SHP77 (cell line): ENCODE results near the gene RELL2.

Experiments
- DNase-seq, 2 experiments: peaks; one replicate each; lab custom pipeline; 2025; lab: John Stamatoyannopoulos, UW

RELL2 gene

DNA sequence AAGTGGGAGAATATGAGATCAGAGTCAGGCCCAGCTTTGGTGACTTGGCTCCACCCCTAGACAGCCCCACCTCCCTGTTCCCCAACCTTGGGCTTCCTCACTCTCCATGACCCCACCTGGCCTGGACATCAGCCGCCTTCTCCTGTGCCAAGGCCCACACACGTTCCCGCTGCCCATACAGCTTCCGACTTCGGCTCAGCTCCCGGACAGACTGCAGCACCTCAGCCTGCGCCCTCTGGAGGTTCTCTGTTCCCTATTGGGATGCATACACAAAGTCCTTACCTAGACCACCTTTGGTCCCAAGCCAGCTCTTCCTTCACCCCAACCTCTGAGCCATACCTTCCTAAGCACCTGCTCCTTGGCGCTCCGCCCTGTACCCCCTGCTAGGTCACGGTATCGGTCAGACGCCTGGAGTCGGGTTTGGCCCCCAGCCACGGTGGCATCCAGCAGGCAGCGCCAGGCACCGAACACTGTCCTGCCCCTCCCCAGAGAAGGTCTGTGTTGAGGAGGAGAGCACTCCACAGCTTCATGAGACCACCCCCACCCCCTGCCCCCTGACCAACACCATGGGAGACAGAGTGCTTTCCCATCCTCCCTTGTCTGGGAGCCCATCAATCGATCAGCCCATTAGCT, 12.4 kb downstream of the RELL2 start:
- no peak for DNase-seq

DNA sequence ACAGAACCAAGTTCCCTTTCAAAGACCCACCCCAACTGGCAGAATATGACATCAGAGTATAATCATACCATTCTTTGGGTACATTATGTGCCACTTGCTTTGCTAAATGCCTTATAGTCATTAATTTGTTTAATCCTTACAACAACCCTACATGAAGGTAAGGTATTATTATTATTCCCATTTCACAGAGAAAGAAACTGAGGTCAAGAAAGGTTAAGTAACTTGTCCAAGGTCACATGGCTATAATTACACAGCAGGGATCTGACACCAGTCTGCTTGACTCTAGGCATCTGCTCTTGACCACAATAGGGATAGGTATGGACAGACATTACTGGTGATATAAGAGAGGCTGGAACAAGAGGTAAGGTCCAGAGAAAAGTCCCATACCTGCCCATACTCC, 13.2 kb downstream of the RELL2 start:
- DNase-seq = no peak

DNA sequence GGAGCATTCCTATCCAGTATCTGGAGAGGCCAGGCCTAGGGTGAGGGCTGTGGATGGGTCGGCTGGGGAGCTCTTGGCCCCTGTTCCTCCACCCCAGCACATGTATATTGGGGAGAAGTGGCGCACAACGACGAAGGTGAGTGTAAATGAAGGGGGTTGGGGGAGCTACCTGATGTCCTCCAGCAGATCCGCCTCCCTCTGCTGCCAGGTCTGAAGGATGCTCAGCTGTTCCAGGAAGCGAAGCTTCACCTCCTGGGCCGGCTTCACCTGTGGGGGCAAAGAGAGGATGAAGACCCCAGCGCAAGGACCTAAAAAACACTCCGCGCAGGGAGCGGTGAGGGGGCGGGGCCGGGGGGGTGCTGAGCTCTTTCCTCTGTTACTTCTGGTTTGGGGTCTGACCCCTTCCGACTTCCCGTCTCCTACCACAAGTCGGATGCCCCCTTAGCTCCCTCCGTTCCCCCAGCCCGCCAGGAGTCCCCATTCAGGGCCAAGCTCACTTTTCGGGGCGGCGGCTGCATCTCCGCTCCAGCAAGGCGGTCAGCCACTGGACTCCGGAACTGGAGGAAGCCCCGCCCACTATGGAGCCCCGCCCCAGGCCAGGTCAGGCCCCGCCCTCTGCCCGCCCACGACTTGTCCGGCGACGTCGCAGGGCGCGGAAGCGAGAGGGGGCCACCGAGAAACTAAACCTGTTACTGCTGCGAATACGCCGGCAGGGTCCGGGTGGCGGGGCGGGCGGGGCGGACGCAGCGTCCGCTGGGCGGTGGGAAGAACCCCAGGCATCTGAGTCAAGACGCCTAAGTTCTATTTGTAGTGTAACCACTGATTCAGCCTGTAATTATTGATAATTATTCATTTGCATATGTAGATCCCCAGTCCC, 14.3 kb downstream of the RELL2 start, which contains the start of gene FCHSD1:
Gene FCHSD1, minus strand, starts transcription at position 568 of the 877 bp plus-strand sequence. Its CDS starts 50 bp downstream, at position 518.
- DNase-seq = peak; percentile 34 to 57

DNA sequence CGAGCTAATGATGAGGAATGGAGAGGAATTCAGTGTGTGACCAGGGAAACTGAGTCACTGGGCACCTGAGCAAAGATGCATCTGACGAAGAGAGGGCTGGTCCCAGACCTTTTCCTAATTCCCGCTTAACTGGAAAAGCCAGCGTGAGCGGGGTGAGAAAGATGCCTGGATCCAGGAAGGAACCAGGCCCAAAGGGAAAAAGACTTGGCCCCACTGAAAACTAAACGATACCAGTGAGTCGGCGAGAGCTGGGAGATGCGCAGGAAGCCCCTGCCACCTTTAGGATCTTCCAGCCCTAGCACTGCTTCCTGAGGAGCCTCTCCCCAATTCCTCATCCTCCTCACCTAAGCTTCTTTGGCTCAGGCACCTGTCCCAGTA, 14.9 kb downstream of the RELL2 start:
- no peak for DNase-seq

DNA sequence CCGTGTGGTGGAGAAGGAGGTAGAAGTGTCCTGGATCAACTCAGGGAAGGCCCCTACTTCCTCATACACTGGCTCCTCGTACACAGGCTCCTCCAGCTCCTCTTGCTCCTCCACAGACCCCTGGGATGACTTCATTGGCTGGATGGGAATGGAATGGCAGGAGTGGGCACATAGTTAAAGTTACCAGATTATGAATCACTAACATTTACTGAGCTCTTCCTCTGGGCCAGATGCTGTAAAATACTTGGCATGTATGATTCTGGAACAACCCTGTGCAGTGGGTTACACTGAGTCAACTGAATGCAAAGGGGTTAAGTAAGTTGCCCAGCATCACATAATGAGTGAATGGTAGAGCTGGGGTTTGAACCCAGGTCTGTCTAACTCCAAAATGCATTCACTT, 17.5 kb downstream of the RELL2 start:
- DNase-seq = no peak

DNA sequence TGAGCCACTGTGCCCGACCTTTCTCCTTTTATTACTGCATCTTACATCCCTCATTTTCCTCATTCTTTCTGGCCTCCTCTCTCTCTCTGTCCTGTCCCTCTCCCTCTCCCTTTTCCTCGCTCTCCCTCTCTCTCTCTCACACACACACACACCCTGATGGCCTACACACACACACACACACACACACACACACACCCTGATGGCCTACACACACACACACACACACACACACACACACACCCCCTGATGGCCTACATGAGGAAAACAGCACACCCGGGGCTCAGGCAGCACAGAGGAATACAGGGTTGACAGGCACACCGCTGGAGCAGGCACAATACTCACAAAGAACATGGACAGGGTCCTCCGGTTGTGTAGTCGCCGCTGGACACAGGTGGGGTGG, 18.2 kb downstream of the RELL2 start:
- no peak for DNase-seq

DNA sequence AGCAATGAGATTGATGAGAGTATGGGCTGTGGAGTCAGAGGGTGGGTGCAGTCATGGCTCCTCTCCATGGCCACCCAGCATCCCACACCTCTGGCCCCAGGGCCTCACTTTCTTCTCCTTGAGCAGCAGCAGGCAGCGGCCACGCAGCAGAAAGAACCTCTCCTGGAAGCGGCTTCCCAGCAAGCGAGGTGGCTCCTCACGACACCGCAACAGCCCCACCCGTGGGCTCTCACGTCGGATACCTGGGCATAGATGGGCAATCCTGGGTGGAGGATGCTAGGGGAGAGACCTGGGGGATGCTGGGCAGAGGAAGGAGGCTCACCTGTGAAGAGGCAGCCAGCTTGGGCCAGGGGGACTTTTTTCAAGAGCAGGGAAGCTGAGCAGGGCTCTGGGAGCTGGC, 19.6 kb downstream of the RELL2 start:
- no peak for DNase-seq

DNA sequence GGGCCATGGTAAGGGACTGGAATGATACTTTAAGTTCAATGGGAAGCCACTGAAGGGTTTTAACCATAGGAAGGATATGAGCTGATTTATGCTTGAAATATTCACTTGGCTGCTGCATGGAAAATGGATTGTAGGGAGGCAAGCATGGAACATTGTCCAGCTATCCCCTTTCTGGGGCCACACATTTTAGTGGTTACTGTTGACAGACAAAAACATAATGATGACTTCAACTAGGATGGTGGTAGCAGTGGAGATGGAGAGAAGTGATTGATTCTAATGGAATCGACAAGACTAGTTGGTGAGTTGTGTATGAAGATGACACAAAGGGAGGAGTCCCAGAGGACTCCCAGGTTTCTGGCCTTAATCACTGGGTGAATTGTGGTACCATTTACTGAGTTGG, 20.6 kb downstream of the RELL2 start:
- no peak for DNase-seq

DNA sequence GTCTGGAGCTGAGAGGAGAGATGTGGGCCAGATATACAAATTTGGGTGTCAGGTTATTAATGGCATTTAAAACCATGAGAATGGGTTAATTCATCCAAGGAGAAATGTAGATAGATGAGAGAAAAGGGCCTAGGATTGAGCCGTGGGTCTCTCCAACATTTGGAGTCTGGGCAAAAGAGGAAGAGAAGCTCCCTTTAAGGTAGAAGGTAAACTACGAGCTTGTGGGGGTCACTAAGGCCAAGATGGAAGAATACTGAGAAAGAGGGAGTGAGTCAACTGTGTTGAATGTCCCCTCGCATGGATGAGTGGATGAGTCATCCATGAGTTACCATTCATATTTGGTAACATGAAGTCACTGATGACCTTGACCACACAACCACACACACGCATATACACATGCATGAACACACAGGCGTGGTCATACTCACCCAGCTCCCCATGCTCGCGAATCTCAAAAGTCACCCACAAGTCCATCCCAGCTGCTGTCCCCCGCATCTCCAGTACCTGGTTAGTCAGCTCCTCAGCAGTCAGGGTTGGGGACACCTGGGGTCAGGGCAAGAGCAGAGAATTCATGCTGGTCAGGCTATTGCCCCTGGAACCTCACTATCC, 21.2 kb downstream of the RELL2 start:
- no peak for DNase-seq

DNA sequence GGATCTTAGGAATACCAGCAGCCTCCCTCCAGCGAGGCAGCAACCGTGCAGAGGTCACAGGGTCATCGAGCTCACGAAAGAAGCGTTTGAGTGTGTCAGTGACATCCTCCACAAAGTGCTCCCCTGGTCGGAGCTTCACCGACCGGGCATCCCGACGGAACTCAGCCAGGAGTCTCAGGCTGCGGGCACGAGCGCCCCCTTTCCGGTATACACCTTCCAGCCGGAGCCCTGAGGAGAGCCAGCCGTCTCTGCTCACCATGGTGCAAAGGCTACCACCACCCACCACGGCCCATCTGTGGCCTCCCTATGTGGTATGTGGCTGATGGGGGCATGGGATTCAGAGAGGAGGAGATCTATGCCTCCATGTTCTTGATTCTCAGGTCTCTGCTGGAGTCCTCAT, 25.2 kb downstream of the RELL2 start:
- DNase-seq = no peak

DNA sequence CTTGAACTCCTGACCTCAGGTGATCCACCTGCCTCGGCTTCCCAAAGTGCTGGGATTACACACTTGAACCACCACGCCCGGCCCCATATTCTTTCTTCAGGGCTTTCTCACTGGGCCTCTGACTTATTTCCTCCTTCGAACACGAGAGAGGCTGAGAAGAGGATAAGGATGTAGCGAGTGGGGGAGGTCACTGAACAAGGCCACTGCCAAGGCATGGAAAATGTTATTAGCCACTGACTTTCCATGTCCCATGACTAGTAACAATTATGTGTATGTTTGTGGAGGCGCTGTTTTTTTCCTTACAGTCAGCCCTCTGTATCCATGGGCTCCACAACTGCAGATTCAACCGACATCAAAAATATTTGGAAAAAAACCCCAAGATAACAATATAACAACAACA, 26.7 kb downstream of the RELL2 start:
- no peak for DNase-seq

DNA sequence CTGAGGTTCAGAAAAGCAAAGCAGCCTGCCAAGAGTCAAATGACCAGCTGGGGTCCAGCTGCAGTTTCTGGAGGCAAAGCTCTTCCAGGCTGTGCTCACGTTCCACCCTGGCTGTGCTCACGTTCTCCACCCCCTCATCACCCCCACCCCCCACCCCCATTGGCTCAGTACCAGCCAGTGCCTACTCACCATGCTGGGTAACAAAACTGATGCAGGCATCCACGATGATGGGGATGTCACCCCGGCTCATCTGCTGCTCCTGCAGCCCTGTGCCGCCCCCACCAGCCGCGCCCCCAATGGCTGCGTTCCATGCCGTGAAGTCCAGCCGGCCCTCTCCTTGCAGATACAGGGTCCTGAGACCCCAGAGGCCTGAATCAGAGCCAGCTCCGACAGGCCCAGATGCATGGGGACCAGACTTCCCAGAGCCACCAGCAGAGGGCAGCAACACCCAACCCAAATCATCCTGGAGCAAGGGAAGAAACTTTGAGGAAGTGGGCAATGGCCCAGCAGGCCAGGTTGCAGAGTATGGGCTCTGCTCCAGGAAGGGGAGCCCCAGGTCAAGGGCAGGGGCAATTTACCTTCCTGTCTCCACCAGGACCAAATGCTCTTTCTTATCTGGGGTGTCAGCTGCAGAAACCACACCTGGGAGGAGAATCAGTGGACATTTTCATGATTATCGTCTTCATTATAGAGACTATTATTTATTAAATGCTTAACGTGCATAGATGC, 28.1 kb downstream of the RELL2 start:
- peak; percentile 36 to 41 for DNase-seq

DNA sequence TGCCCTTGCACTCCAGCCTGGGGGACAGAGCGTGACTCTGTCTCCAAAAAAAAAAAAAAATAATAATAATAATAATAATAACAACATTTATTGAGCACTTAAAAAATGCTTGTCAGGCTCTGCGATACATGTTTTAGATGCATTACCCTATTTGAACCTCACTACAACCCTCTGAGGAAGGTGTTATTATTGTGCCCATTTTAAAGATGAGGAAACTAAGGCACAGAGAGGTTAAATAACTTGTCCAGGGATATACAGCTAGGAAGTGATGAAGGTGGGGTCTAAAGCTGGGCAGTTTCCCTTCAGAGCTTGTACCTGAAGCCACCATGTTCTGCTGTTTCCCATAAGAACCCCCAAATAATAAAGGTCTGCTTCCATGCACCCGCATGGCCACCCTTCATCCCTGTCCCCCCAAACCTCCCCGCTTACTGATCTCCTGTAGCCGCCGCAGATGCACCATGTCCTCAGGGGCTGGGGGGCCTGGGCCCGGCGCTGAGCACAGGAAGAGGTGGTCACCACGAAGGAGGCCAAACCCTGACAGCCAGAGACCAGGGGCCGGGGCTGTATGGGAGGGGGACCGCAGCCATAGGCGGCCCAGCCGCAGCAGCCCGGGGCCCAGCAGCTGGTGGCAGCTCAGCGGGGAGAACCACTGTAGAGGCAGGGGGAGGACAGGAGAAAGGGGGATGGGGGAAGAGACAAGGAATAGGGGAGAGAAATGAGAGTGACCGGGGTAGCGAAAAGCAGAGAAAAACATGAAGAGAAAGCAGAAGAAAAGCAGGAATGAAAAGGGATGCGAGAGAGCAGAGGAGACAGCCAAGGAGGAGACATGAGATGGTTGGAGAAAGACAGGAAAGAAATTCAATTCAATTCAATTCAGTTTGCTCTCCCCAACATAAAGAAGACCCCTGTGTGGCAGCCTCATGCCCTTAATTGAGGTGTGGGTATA, 29.5 kb downstream of the RELL2 start:
- DNase-seq = no peak

DNA sequence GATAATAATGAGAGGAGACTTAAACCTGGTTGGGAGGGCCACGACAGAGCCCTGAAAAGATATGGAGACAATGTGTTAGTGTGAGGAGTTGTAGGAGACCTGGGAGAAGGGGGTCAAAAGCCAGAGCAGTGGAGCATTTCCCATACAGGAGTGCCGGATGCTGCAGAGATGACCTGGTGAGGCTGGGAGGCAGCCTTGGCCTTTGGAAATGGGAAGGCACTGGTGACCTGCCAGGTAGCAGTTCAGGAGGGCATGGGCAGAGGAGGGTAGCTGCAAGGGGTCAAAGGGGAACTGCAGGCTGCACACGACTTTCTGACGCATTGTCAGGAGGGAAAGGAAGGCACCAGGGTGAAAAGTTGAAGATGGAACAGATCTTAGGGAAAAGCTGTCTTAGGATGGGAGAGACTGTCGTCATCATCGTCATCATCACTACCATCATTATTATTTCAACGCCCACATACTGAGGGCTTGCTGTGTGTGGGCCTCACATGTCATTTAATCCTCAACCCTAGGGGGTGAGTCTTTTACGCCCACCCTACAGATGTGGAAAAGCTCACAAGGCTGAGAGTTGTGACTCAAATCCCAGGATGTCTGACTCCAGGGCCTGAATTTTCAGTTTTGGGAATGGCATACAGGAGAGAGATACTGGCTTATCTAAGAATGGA, 31.9 kb downstream of the RELL2 start:
- DNase-seq = no peak

DNA sequence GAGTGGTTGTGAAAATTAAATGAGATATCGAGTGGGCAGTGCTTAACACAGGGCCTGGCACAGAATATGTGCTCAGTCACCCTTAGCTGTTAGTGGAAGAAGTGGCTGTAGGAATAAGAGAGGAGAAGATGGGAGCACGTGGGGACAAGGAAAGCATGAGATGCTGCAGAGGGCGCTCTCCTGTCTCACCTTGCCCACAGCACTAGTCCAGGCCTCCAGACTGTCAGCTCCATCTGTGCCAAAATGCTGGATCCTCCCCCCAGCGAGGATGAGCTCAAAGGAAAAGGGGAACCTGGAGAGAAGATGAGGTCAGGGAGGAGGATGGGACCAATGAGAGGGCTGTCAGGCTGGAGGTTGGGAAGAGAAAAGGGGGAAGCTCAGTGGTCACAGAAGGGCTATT, 32.7 kb downstream of the RELL2 start:
- DNase-seq = no peak

DNA sequence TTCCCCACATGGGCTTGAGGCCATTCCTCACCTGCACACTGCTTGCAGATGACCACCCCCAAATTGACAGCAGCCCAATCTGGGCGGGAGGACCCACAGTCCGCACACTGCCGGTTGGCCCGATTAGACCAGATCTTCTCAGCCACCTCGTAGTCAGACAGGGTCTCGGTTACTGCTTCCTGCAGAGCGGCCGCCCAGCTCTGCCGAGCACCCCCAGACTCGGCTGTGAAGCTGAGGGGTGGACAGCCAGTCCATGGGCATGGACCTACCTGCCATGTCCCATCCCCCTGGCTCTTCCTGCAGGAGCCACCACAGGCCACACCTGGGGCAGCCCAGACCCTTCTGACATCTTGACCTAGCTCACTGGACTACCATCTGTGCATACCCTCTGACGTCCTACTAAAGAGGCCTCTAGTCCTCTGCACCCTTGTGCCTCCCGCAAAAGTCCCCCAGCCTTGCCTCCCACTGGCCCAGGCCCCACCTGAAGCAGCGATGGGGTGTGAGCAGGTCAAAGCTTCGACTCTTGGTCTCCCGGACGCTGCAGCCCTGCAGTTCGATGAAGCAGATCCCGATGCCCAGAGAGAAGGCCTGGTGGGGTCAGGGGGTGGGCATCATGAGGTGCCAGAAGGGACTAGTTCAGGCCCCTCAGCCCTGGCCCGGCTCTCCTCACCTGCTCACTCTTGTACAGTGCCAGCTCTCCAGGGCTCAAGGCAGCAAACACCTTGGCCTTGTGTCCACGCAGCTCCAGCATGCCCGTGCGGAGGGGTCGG, 35.5 kb downstream of the RELL2 start:
- DNase-seq = no peak

DNA sequence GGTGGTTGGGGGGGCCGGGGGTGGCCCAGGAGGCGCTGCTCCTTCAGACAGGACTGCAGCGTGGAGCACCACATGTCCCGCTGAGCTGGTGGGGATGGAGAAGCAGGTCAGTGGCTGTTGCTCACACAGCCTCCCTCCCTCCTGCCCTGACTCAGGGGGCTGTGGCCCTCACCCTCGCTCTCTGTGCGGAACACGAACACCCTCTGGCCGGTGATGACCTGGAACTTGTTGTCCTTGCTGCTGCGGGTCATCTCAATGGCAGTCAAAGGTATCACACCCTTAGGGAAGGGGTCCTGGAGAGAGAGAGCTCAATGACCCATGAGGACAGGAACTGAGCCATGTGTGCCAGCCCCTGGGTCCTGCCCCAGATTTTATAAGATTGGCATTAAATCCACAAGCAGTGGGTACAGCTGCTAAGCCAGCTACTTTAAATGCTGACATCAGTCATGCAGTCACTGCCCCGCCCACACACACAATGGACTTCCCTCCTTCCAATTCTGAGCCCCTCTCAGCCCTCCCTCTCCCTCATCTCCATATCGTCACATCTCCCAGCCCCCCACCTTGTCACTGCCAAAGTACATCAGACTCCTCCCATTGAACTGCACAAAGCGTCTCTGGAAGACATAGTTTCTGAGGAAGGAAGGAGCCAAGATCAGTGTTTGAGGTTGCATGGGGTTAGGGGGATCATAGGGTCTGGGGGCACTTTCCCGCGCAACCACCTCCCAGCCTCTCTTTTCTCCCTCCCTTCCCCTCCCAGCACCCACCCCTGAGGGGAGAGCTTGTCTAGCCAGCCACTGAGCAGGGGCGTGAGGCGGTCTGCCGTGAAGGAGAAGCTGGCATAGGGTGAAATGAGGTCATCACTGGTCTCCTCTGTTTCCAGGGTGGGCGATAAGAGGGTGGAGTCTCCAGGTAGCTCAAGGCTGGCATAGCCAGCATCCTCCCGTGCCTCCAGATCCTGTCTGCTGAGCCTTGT, 36.3 kb downstream of the RELL2 start:
- no peak for DNase-seq

DNA sequence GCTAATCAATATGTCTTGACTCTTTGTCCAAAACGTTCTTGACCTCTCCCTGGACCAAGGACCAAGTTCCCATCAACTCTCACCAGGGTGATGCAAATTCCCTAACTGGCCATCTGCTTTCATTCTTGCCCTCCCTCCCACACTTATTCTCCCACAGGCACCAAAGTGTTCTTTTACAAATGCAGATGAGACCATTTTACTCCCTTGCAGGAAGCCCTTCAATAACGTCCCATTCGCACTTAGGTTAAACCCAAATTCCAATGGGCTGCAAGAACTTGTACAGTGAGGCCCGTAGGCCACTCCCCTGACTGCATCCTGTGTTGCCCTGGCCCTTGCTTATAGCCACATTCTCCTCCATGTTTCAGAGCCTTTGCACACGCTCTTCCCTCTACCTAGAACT, 38.0 kb downstream of the RELL2 start:
- no peak for DNase-seq

DNA sequence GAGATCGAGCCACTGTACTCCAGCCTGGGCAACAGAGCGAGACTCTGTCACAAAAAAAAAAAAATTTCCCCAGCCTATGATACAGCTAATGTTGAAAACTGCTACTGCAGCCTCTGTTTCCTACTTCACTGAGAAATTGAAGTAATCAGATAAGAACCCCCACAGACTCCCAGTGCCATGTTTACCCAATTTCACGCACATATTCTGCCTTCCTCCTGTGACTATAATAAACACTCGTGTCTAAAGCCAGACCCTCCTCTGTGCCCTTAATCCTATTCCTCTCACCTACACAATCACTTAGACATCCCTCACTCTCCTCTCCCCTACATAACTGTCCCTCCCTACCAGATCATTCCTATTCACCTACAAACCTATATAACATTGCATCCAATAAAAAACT, 38.9 kb downstream of the RELL2 start:
- no peak for DNase-seq
